NCI-H146 treated with DMSO at 0.1 percent for 48 hours (cell line): ENCODE results near the gene CRHBP.
"Not testable (repeated sequence)": the region's sequence is repeated elsewhere in the genome, so short reads cannot be mapped to it uniquely, and the experiment has no call there.

ENCODE experiments used
- DNase-seq: peaks from one replicate; lab custom pipeline; 2025; ENCODE audit not compliant: unreplicated experiment; lab: John Stamatoyannopoulos, UW

The CRHBP gene, protein sequence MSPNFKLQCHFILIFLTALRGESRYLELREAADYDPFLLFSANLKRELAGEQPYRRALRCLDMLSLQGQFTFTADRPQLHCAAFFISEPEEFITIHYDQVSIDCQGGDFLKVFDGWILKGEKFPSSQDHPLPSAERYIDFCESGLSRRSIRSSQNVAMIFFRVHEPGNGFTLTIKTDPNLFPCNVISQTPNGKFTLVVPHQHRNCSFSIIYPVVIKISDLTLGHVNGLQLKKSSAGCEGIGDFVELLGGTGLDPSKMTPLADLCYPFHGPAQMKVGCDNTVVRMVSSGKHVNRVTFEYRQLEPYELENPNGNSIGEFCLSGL

DNA sequence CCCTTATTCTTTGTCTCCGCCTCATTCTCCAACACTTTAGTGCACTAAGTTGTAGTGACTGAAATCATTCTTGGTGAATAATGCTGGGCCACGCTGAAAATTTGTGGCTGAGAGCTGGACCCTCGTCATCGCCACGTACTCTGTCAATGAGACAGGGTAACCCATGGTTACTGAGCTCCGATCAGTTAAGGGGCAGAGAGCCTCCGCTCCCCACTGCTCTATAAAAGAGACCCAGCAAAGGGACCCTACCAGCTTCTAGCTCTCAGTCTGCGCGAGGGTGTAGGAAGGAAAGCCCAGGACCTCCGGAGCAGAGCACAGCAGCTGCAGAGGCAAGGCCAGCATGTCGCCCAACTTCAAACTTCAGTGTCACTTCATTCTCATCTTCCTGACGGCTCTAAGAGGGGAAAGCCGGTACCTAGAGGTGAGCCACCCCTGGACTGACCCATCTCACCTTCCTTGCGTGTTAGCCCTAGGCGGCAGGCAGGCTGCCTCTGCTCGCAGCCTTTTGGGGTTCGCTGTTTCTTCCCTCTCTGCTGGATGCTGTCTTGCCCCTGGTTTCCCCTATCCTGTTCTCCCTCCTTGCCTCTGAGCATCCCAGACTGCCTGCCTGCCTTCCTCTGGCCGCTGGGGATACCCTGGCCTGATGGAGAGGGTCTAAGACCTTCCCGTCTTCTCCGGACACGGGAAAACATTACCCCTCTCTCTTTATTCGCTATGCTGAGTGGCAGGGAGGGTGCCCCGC, at the start of gene CRHBP:
CRHBP (plus strand) TSS at position 251 of the 742 bp plus-strand sequence; CDS start at position 341, 90 bp downstream.
- no peak for DNase-seq

DNA sequence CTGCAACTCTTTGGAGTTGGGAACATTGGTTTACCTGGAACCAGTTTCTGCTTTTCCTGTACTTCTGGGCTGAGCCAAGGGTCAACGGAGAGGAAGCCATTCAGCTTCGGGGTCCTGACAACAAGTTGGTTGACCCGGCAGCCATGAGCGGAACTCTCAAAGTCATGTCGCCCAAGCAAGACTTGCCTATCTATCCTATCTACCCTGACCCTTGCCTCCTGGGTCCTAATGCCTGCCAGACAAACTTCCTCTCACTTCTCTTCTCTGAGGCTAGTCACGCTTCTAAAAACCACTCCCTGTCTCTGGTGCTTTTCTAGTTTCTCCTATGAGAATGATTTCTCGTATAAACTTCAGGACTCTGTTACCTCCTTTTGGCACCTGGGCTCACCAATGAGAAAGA, 44.7 kb upstream of the CRHBP start:
- no peak for DNase-seq

DNA sequence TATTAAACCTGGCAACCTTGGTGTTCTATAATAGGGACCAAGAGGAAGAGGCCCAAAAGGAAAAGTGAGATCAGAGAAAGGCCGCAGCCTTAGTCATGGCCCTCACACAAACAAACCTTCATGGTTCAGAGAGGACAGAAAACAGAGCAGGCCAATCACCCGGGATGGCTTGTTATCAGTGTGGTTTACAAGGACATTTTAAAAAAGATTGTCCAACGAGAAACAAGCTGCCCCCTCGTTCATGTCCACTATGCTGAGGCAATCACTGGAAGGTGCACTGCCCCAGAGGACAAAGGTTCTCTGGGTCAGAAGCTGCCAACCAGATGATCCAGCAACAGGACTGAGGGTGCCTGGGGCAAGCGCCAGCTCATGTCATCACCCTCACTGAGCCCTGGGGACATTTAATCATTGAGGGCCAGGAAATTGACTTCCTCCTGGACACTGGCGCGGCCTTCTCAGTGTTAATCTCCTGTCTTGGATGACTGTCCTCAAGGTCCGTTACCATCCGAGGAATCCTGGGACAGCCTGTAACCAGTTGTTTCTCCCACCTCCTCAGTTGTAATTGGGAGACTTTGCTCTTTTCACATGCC, 42.4 kb upstream of the CRHBP start:
- not testable (repeated sequence) for DNase-seq

DNA sequence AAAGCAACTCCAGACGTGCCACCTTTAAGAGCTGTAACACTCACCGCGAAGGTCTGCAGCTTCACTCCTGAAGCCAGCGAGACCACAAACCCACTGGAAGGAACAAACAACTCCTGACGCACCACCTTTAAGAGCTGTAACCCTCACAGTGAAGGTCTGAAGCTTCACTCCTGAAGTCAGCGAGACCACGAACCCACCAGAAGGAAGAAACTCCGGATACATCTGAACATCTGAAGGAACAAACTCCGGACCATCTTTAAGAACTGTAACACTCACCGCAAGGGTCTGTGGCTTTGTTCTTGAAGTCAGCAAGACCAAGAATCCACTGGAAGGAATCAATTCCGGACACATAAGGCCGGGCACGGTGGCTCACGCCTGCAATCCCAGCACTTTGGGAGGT, 38.2 kb upstream of the CRHBP start:
- DNase-seq: not testable (repeated sequence)

DNA sequence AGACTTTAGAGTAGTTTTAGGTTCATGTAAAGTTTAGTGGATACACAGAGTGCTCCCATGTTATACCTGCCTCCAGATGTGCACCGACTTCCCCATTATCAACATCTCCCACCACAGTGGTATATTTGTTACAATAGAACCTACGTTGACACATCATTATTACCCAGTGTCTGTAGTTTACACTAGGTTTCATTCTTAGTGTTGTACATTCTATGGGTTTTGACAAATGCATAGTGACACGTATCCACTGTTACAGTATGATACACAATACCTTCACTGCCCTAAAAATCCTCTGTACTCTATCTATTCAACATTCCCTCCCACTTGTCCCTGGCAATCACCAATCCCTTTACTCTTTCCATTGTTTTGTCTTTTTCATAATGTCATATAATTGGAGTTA, 34.3 kb upstream of the CRHBP start:
- DNase-seq: no peak

DNA sequence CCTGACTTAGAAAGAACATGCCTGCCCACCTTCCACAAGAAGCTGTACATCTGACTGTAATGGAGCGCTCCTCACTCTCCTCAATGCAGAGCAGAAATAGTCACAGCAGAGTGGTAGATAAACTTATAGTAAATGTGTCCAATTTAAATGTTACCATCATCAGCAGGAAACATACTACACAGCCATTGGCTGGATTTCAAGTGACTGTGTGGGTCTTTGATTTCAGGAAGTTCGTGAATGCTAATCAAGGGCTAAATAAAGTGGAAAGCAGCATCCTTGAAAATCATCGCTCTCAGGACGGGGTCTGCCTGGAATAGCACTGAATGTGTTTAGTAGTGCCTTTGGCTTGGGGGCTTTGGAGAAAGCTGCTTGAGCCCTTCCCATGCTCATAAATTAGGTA, 32.4 kb upstream of the CRHBP start:
- DNase-seq: no peak

DNA sequence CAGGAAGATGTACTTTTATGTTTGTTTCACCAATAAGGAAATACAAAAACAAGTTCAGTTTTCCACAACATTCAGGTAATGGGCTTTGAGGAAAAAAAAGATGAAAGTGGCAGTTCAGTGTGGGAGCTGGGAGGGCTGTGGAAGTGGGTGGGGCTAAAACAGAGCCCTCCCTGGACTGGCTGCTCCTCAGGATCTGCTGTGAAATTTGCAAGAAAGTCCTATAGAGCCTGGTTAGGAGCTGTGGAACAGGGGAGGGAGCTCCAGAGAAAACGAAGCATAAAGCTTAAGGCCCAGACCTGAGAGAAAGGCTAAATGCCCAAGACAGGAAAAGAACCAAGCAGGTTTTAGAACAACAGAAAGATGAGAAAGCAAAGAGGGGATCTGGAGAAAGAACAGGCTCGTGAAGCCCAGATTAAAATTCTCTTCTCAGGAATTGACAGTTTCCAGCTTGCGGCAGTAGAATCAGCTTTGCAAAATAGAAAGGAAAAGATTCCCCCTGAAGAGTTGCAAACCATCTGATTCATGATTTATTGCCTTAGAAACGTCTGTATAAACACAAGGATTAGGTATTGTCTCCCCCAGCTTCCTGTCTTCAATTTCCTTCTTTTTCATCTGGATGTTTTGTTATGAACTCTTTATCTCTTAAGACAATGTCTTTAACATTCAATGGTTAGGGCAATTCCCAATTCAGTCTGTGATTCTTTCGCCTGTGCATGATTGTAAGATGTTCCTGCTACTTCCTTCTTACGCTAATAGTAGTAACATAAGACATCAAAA, 26.3 kb upstream of the CRHBP start:
- DNase-seq: no peak

DNA sequence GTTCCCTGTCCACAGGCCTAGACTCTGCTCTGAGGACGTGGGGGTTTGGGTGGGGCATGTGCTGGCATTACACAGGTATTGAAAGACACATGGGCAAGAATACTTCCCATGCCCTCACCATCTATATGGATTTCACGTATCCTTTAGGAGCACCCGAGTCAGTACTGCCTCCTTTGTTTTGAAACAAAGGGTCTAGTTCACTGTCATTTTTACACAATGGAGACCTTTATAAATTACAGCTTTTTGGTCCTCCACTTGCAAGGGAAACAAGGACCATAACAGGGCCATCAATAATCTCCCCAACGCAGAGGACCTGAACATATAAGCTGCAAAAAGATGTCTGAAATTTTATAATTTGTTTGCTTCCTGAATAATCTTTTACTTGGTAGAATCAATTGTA, 24.9 kb upstream of the CRHBP start:
- DNase-seq: no peak

DNA sequence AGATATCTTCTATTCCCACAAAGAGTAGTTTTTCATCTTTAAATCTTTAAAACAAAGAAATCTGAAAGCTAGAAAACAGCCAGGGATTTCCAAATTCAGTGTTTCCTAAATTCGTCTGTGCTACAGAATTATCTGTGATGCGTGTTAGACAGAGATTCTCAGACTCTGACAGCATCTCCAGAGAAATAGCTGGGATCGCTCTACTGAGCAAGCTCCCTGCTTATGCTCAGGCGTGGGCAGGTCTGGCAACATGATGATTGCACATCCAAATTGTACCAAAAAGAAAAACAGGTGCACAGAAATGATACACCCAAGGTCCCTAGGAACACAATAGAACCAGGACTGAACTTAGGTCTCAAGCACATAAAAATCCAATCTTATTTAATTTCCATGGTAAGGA, 22.8 kb upstream of the CRHBP start:
- no peak for DNase-seq

DNA sequence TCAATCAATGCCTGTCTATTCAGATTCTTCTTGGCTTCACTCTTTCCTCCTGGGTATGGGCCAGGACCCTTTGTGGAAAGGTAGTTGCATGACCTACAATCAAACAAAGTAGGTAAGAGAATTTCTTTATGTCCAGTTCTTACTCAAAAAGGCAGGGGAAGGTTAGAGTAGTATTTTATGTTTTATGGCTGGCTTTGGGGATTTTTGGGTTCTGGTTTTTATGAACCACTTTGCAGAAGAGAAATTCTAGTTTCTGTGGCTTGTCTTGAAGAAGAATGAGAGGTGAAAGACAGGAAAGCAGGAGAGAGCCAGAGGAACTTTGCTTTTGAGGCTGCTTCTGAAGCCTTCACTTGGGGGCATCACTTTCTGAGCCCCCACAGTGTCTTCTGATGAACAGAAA, 14.7 kb upstream of the CRHBP start:
- DNase-seq: no peak

DNA sequence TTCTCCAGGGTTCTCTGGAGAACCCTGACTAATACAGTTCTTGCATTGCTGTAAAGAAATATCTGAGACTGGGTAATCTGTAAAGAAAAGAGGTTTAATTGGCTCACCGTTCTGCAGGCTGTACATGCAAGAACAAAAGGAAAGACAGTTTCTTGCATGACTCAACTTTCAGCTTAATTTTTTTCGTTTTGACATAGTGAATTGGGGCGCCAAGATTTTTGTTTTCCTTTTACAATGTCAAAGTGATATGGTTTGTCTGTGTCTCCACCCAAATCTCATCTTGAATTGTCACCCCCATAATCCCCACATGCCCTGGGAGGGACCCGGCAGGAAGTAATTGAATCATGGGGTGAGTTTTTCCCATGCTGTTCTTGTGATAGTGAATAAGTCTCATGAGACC, 11.8 kb upstream of the CRHBP start:
- no peak for DNase-seq

DNA sequence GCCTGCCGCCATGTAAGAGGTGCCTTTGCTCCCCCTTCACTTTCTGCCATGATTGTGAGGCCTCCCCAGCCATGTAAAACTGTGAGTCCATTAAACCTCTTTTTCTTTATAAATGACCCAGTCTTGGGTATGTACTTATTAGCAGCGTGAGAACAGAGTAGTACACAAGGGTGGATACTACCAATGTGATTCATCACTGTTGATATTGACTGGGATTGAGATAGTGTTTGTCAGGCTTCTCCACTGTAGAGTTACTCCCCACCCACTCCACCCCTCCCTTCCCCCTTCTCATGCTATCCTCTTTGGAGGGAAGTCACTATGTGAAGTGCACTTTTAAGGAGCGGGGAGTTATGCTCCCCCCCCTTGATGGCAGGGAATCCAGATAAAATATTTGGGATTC, 11.4 kb upstream of the CRHBP start:
- no peak for DNase-seq

DNA sequence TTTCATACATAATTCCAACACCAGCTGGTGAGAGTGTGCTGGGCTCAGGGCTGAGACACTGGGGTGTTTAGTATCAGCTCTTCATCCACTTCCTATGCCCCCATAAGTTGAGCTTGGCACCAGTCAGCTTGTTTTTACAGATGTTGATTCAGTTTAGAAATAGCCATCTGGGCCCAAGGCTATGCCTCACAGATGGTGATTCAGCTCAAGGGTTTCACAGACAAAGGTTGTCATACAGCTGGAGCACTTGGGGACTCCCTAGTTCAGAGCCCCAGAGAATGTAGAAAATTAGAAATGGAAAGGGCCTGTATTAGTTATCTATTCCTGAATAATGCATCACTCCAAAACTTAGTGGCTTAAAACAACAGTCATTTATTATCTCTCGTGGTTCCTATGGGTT, 10.3 kb upstream of the CRHBP start:
- no peak for DNase-seq

DNA sequence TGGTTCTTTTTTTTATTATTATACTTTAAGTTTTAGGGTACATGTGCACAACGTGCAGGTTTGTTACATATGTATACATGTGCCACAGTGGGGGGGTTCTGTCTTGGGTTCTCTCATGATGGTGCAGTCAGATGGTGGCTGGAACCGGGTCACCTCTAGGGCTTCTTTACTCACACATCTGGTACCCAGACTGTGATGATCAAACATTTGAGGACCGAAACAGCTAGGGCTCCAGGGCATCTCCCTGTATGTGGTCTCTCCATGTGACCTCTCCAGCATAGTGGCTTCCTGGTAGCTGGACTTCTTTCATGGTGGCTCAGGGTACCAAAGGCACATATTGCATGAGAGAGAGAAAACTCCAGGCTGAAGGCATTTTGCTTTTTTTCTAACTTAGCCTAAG, 9.8 kb upstream of the CRHBP start:
- no peak for DNase-seq

DNA sequence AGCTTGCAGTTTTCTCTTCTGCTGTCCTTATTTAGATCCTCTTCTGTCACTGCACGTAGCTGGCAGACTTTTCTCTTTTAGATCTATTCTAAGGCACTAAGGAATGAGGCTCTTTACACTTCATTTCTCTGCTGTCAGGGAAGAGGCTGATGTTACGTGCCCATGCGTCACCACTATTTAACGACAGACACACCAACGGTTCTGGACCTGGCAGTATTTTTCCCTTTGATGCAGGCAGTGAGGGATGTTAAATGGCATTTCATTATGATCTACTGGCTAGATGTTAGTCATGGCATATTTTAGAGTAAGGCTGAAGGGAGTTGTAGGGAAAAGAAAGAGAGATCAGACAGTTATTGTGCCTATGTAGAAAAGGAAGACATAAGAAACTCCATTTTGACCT, 8.2 kb upstream of the CRHBP start:
- DNase-seq: no peak

DNA sequence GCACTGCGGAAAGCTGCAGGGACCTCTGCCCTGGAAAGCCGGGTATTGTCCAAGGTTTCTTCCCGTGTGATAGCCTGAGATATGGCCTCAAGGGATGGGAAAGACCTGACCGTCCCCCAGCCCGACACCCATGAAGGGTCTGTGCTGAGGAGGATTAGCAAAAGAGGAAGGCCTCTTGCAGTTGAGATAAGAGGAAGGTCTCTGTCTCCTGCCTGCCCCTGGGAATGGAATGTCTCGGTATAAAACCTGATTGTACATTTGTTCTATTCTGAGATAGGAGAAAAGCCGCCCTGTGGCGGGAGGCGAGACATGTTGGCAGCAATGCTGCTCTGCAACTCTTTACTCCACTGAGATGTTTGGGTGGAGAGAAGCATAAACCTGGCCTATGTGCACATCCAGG, 7.6 kb upstream of the CRHBP start:
- not testable (repeated sequence) for DNase-seq

DNA sequence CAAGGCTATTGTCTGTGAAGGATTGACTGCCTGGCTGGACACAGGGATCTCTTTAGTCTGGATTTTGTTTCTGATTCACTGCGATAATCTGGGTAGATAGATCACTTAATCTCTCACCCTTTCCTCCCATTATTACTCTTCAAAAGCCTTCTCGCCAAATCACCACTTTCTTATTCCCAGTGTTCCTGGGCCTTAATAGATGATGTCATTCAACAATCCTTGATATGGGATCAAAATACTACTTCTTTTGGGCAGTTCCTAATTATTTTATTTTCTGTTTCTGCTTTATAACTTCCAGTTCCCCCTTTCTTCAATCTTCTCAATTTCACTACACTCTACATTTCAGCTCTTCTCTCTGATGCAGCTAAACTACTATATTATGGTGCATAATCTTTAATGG, 6.8 kb upstream of the CRHBP start:
- no peak for DNase-seq

DNA sequence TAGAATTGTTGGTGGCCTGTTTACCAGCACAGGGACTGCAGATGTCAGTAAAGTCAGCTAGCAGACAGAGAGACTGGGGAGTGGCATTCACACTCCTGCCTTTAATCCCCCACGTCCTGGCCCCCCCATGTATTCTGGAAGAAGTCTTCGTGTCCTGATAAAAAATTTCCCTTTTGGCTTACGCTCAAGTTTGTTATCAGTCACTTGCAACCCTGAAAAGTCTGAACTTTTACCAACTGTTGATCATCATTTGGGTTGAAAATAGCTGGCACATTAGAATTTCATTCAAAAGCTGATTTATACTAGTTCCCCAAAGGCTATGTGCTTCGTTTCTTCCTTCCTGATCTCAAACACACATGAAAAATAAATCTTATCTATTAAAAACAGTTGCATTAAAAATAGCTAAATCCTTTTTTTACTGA, 5.8 kb upstream of the CRHBP start:
- no peak for DNase-seq

DNA sequence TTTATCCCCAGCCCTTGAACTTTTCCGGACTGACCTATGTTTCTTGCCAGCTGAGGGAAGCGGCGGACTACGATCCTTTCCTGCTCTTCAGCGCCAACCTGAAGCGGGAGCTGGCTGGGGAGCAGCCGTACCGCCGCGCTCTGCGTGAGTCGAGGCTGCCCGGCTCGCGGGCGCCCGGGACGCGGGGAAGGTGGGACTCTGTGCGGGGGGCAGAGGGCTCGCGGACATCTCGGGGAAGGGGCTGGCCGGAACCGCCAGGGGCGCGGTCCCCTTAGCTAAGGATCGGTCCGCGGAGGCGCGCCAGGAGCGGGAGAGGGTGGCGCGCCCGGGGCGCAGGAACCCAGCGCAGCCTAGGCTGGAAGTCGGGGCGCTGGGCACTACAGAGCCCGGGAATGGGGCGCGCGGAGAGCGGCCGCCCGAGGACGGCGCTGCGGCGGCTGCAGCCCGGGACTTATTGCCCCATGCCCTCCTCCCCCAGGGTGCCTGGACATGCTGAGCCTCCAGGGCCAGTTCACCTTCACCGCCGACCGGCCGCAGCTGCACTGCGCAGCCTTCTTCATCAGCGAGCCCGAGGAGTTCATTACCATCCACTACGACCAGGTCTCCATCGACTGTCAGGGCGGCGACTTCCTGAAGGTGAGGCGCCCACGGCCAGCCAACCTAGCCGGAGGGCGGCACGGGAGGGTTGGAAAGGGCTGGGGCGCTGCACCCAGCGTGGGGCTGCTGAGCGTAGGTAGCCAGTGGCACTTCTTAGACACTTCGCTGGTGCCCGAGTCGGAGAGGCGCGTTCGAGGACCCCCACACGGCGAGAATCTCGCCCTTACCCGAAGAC, 922 bp downstream of the CRHBP start:
- DNase-seq: no peak

DNA sequence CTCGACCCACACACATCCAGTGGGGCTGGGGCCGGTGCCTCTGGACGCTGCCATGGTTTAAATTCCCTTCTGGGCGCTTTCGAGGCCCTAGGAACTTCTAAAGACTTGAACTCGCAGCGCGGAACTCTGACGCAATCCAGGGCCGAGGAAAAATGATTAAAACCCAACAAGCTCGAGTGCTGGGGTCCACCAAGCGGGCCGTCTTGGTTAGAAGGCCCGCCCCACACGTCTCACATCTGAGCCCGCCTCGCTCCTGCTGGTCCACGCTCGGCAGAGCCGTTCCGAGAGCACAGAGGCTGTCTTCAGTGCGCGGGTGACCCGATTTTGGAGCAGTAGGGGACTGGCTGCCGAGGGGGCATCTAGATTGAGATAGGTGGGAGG, 1.5 kb downstream of the CRHBP start:
- no peak for DNase-seq

DNA sequence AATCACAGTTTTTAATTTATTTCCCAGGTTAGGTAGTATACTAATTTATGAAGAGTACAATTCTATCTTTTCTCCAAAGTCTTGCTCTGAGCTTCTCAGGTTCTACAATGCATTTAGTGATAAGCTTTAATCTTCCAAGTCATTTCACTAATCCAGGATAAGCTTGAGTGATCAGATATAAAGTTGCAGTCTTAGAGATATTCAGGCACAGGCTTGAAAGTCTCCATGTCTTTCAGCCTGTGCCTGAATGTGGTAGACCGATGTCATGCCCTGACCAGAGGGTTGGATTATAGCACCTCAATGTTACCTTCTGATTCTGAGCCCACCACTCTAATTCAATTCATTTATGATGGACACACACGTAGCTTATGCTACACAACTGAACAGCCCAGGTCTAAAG, 3.2 kb downstream of the CRHBP start:
- DNase-seq: no peak
